Mesodermal cell (in vitro differentiated cells): ENCODE measurements around the gene FAM3D.
A peak's percentile ranks its signal among the peaks of the same experiment; 100 is the strongest.

Experiments
- H3K27ac ChIP-seq: 2 replicates; pipeline ENCODE4 v1.7.0; 2013; ENCODE audit warnings: mild to moderate bottlenecking, low read depth, low read length, moderate library complexity; ENCODE audit not compliant: severe bottlenecking
- H3K36me3 ChIP-seq: 2 replicates; pipeline ENCODE4 v1.7.1; 2013; ENCODE audit warnings: mild to moderate bottlenecking, low read length, moderate library complexity; ENCODE audit not compliant: control insufficient read depth, insufficient read depth
- H3K4me1 ChIP-seq: one replicate; pipeline ENCODE4 v1.7.1; 2013; ENCODE audit warnings: mild to moderate bottlenecking, low read length; ENCODE audit not compliant: insufficient read depth, control insufficient read depth, poor library complexity, severe bottlenecking
- H3K4me3 ChIP-seq: 2 replicates; pipeline ENCODE4 v1.7.0; 2013; ENCODE audit warnings: low read length, control low read depth, mild to moderate bottlenecking; ENCODE audit not compliant: insufficient read depth, poor library complexity, severe bottlenecking; ENCODE audit errors: extremely low read depth
- H3K9me3 ChIP-seq: 2 replicates; pipeline ENCODE4 v1.7.1; 2013; ENCODE audit warnings: mild to moderate bottlenecking, low read length, moderate library complexity; ENCODE audit not compliant: control insufficient read depth
- WGBS, 2 experiments: methylation state at CpG; one replicate each; pipeline ENCODE4 v1.1.5; 2013; ENCODE audit warnings: missing lambda C conversion rate in 2 of 2; ENCODE audit not compliant: insufficient coverage in 2 of 2; 5-methylcytosine and 5-hydroxymethylcytosine counted together

FAM3D gene

DNA sequence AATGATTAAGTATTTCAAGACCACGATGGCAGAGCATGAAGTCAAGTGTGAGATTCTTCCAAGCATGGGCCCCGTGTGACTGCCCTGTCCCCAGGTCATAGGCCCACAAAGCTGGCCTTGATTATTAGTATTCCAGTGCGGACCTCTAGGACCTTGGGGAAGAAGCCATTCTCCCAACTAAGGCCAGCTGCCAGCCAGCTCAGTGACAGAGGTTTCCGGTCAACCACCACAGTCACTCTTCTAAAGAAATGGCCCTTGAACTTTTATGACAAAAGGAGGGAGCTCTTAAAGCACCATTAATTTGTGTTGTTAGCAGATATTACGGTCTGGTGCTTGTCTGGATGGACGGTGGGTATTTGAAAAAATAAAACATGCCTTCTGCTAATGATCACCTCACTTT, 28.0 kb downstream of the FAM3D start:
- Histone ChIP-seq H3K4me3 (no peak overlapping the region), H3K9me3 (no peaks in the 10 kb centered on the region), H3K27ac (no peak overlapping the region), H3K36me3 (no peaks in the 10 kb centered on the region), H3K4me1 (peaks cover 7% of the 10 kb centered on the region)
- WGBS, 2 experiments, result 97 to 100% methylated on average over 2 to 3 of the region's 6 CpGs

DNA sequence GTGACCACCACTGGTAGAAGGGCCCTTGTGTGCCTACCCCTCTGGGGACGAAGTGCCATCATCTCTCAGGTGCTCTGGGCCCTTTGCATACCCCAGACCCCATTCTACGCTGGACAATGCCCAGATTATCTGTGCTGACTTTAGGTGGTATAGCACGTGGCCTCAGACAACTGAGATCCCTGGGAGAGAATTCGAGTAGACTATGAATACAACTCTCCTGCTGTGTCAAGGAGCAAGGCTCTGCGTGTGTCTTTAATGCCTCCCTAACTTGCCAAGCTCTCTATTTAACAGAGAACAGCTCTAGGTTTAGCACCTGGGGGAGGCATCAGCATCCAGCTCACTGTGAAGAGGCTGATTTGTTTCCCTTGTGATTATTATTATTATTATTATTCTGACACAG, 29.1 kb downstream of the FAM3D start:
- H3K9me3 ChIP-seq, result no peaks in the 10 kb centered on the region
- no peaks in the 10 kb centered on the region for H3K36me3 ChIP-seq
- H3K4me3 ChIP-seq, result no peak overlapping the region
- H3K4me1 ChIP-seq, result peaks cover 7% of the 10 kb centered on the region
- H3K27ac ChIP-seq, result no peak overlapping the region
- WGBS, 2 experiments, result 34 to 38% methylated on average over 4 to 5 of the region's 5 CpGs

DNA sequence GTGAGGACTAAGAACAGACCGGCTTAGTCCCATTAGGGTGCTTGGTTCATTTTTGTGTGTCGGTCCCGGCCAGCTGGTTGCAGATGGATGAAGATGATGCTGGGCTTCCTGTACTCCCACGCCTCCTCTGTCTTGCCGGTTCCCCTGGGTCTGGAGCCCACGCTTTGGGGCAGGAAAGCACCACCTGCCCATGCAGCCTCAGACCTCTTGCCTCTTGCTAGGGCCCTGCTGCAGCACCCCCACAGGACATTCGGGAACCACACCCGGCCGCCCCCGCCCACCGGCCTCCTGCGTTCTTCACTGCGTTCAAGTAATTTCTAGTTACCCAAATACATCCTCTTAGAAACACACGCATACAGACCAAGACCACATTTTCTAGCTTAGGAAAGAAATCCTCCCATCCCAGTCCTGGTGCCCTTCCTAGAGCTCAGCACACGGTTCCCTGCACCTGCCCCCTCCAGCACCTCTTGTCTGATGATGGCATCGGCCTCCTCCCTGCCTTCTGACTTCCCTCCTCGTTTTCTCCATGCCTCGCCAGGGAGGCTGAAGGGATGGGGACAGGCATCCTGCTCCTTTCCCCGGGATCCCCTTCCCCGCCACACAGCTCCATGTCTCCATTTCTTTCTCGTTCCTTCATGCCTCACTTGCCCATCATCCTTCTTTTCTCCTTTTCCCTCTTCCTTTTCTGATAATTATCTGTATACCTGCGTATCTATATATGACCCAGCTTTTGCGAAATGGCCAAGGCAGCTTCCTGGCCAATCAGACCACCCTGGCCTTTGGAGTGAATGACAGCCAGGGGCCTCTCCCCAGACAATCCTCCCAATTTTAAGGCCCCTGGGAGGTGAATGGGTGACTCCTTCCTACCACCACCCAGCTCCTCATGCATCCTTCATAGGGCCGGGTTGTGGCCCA, 30.9 kb downstream of the FAM3D start:
- no peaks in the 10 kb centered on the region for H3K9me3 ChIP-seq
- H3K27ac ChIP-seq, result no peak overlapping the region
- H3K36me3 ChIP-seq, result no peaks in the 10 kb centered on the region
- no peak overlapping the region for H3K4me3 ChIP-seq
- 80 to 86% methylated on average over 19 to 20 of the region's 24 CpGs for WGBS, 2 experiments
- H3K4me1 ChIP-seq, result peaks cover 7% of the 10 kb centered on the region

DNA sequence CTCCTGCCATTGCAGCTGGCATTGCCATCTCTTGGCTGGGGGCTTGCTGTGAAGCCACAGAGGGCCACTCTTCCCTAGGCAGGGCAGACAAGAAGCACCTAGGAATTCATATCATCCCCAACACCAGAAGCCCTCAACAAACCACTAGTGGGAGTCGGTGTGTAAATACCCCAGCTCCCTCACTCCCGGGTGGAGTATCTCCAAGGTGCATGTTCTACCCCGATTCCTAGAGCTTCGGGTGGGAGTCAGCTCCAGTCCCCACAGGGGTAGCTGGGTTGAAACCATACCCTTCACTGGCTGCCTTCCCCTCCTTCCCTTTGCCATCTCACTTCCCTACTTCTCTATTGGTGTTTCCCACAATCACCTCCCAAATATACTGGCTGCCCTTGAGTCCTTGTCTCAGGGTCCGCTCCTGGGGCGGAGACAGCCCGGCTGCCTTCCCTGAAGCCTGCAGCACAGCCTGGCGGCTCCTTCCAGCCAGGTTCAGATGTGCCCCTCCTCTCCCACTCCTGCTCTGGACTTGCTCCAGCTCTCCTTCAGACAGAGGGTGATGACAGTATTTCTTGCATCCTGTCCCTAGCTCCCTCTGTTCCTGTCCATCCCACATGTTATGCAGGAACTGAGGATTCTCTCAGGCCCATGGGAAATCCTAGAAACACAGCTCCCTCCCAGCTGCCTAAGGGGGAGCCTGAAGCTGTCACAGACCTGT, 33.3 kb downstream of the FAM3D start:
- Histone ChIP-seq H3K4me1 (no peaks in the 10 kb centered on the region), H3K36me3 (no peaks in the 10 kb centered on the region), H3K27ac (peak overlapping the region; percentile 29), H3K9me3 (no peaks in the 10 kb centered on the region), H3K4me3 (no peak overlapping the region)
- WGBS, 2 experiments, result 84 to 91% methylated on average over 8 of the region's 8 CpGs

DNA sequence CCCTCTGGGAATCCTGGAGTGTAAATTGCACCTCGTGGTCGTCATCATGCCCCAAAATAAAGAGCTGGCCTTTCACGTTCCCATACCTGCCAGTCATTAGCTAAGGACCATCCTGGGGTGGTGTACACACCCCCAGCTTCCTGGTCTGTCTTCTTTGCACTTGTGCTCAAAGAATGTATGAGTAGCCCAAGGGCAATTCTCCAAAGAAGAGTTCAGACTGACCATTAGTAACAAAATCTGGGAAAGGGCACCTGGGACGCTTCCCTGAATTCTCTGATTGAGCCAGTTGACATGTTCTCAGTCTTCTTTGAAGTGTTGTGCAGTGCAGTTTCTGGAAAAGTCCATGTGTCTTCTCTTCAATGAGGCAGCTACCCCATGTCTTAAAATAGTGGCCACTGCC, 34.8 kb downstream of the FAM3D start:
- no peak overlapping the region for H3K4me3 ChIP-seq
- H3K36me3 ChIP-seq, result no peaks in the 10 kb centered on the region
- H3K9me3 ChIP-seq, result no peaks in the 10 kb centered on the region
- H3K27ac ChIP-seq, result no peak overlapping the region
- H3K4me1 ChIP-seq, result no peaks in the 10 kb centered on the region
- WGBS, 2 experiments, result 54 to 64% methylated on average over 4 of the region's 4 CpGs

DNA sequence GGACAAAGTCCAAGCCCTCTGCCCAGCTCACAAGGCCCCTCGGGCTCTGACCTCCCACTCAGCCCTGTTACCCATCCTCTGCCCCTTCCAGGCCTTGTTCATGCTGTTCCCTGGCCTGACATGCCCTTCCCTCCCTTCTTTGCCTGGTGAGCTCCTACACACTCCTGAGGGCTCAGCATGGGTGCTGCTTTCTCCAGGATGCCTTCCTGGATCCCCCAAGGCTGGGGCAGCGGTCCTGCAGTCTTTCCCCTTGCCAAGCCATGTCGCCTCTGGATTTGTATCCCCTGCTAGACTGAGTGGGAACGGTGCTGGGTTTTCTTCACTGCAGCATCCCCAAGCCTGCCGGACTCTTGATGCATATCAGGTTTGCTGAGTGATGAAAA, 35.9 kb downstream of the FAM3D start:
- WGBS, 2 experiments, result 85 to 92% methylated on average over 5 of the region's 5 CpGs
- H3K4me3 ChIP-seq, result no peak overlapping the region
- no peaks in the 10 kb centered on the region for H3K4me1 ChIP-seq
- no peak overlapping the region for H3K27ac ChIP-seq
- H3K36me3 ChIP-seq, result no peaks in the 10 kb centered on the region
- H3K9me3 ChIP-seq, result no peaks in the 10 kb centered on the region

DNA sequence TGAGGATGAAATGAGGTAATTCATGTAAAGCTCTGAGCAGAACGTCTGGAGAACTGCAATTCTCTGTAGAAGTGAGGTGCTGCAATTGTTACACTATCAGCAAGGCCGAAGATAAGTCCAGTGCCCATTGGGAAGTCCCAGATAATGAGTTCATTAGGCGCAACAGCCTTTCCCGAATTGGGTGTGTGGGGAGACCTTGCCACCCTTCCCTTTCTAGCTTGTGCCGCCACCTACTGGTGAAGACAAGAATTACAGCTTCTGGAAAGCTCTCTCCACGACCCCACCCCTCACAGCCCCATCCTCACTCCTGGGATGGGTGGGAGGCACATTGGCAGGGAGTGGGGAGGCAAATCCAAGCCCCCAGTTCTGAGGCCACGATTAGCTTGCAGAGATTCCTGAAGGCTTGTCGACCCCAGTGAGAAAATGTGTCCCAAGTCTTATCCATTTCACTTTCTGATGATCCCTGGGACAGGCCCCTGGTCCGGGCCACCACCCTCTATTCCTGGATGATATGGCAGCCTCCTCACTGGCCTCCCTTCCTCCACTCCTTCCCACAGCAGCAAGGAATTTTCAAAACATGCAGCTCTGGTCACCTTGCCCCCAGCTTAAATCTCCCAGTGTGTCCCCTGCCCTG, 36.4 kb downstream of the FAM3D start:
- Histone ChIP-seq H3K27ac (no peak overlapping the region), H3K4me1 (no peaks in the 10 kb centered on the region), H3K36me3 (no peaks in the 10 kb centered on the region), H3K4me3 (no peak overlapping the region), H3K9me3 (no peaks in the 10 kb centered on the region)
- WGBS, 2 experiments, result 33 to 36% methylated on average over 6 to 7 of the region's 9 CpGs

DNA sequence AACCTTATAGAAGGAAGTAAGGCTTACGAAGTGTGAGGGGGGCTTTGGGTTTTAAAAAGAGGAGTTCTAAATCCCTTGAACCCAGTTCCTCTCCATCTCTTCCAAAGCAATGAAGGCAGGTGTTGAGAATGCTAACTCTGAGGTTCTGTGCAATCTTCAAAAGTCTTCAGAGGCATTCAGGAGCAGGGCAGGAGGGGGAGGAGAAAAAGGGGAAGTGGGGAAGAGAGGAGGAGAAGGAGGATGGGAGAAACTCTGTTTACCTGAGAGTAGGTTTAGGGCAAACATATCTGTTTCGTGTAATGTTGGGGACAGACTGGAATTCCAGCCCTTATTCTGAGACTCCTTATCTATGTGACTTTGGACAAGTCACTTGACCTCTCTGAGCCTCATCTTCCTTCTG, 36.9 kb downstream of the FAM3D start:
- Histone ChIP-seq H3K9me3 (no peaks in the 10 kb centered on the region), H3K4me1 (no peaks in the 10 kb centered on the region), H3K36me3 (no peaks in the 10 kb centered on the region), H3K27ac (no peak overlapping the region), H3K4me3 (no peak overlapping the region)
- WGBS, 2 experiments, result 89 to 100% methylated on average over 1 of the region's 2 CpGs

DNA sequence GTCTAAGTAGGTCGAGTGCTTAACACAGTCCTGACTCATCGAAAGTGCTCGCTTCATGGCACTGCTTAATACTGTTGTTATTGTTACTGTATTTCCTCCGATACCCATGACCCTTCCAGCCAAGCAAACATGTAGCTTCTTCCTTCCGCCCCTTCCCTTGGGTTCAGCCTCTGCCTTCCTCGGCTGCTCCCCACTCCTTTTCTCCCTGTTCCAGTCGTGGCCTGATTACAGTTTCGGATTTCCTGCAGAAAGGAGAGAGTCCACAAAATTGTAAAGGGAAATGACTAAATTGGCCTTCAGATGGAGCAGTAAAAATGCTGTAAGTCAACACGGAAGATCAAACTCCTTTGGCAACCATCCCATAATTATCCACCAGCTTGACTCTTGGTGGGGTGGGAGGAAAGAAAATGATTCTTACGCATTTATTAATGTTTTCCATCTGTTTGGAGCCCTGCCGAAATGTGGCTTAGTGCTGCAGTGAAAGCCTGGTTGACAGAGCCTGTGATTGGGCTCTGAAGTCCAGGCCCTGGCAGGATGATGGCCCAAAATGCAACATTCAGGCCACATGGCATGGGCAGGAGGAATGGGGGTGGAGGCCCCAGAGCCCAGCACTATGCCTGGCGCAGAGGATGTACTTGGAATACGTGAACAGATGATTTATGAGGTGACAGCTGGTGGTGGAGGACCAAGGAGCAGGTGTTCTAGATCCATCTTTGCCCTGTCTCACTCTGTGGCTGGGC, 37.6 kb downstream of the FAM3D start:
- Histone ChIP-seq H3K9me3 (no peaks in the 10 kb centered on the region), H3K4me3 (no peak overlapping the region), H3K36me3 (no peaks in the 10 kb centered on the region), H3K27ac (no peak overlapping the region), H3K4me1 (no peaks in the 10 kb centered on the region)
- 75 to 84% methylated on average over 4 to 7 of the region's 13 CpGs for WGBS, 2 experiments

DNA sequence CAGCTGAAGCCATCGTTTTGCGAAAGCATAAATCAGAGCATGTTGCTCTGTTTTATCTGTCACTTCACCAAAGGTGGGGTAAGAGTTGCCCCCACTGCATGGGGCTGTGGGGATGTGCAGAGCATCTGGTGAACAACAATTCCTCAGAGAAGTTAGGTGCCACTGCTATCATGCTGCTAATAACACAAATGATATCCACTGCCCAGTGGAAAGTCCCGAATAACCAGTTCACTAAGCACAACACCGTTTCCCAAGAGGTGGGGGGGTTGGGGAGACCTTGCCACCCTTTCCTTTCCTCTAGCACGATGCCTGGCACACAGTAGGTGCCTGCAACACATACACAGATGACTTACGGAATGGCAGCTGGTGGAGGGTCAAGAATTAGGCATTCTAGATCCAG, 38.6 kb downstream of the FAM3D start:
- no peaks in the 10 kb centered on the region for H3K9me3 ChIP-seq

More for the DNA sequence above, 38.6 kb downstream of the FAM3D start:
- Histone ChIP-seq H3K4me1 (no peaks in the 10 kb centered on the region), H3K4me3 (no peak overlapping the region), H3K27ac (no peak overlapping the region), H3K36me3 (no peaks in the 10 kb centered on the region)
- WGBS, 2 experiments, result 88 to 100% methylated on average over 3 of the region's 6 CpGs
